Smooth muscle cell (in vitro differentiated cells): Measurements from ENCODE around the gene UGT1A5. TPM values are rescaled to one million over a fixed set of nuclear protein-coding genes. Genes with fewer than 3 reads are reported as not detected.

Experiments
- DNase-seq: peaks from one replicate; lab custom pipeline; 2025; ENCODE audit not compliant: unreplicated experiment; lab: John Stamatoyannopoulos, UW
- H2AFZ ChIP-seq: fragments of 200-600 bp; sonication (generic); 2 replicates; pipeline ENCODE4 v1.6.0; 2016; ENCODE audit warnings: antibody characterized with exemption, low read depth, mild to moderate bottlenecking
- H3F3A ChIP-seq: fragments of 200-600 bp; sonication (generic); 2 replicates; pipeline ENCODE4 v1.6.0; 2017; ENCODE audit warnings: antibody characterized with exemption, low read depth
- H3K27ac ChIP-seq: fragments of 200-600 bp; sonication (generic); 2 replicates; pipeline ENCODE4 v1.5.1; 2016; ENCODE audit warnings: low read depth, mild to moderate bottlenecking
- H3K27me3 ChIP-seq: fragments of 200-600 bp; sonication (generic); 2 replicates; pipeline ENCODE4 v1.6.1; 2016; ENCODE audit warnings: low read depth, mild to moderate bottlenecking
- H3K36me3 ChIP-seq: fragments of 200-600 bp; sonication (generic); 2 replicates; pipeline ENCODE4 v1.5.1; 2016; ENCODE audit warnings: low read depth
- H3K4me1 ChIP-seq: fragments of 200-600 bp; sonication (generic); 2 replicates; pipeline ENCODE4 v1.5.1; 2016; ENCODE audit warnings: low read depth
- H3K4me2 ChIP-seq: fragments of 200-600 bp; sonication (generic); 2 replicates; pipeline ENCODE4 v1.6.0; 2016; ENCODE audit warnings: mild to moderate bottlenecking
- H3K4me3 ChIP-seq: fragments of 200-600 bp; sonication (generic); 2 replicates; pipeline ENCODE4 v1.5.1; 2016; ENCODE audit warnings: mild to moderate bottlenecking
- H3K79me2 ChIP-seq: fragments of 200-600 bp; sonication (generic); 2 replicates; pipeline ENCODE4 v1.6.0; 2016; ENCODE audit warnings: low read depth, mild to moderate bottlenecking
- H3K9ac ChIP-seq: fragments of 200-600 bp; sonication (generic); 2 replicates; pipeline ENCODE4 v1.6.0; 2016; ENCODE audit warnings: low read depth
- H3K9me3 ChIP-seq: fragments of 200-600 bp; sonication (generic); replicated peaks from 2 replicates; pipeline ENCODE4 v1.5.1; 2016; ENCODE audit warnings: low read depth
- H4K20me1 ChIP-seq: fragments of 200-600 bp; sonication (generic); 2 replicates; pipeline ENCODE4 v1.6.0; 2016; ENCODE audit warnings: low read depth
- CTCF ChIP-seq: fragments of 200-600 bp; sonication (generic); IDR thresholded peaks from 2 replicates; pipeline ENCODE4 v1.5.1; 2017; ENCODE audit warnings: borderline replicate concordance, mild to moderate bottlenecking, antibody characterized with exemption; ENCODE audit not compliant: insufficient read depth, poor library complexity, severe bottlenecking
- WGBS: methylation state at CpG from one replicate; pipeline ENCODE4 v1.1.7; 2016; ENCODE audit warnings: low lambda C conversion rate; 5-methylcytosine and 5-hydroxymethylcytosine counted together
- polyA plus RNA-seq: library from polyadenylated mRNA; unstranded; fragments of >200 nt; fragmentation: Nextera tagmentation; extraction: Ambion mirVana; gene quantifications from 2 replicates; pipeline ENCODE4 v1.2.1, GENCODE V29; 2016
- total RNA-seq: library from RNA; depleted of rRNA; stranded (reverse); fragments of >200 nt; gene quantifications from 2 replicates; pipeline ENCODE4 v1.2.3, GENCODE V29; 2014

UGT1A5 gene
- total and polyA plus RNA-seq, 2 experiments from 2014 or later, result not detected

GRCh38 chr2:233681521-233682099 is 31.1 kb upstream of the UGT1A5 start, which contains the start of gene UGT1A7:
TSS of gene UGT1A7 (plus strand) at chr2:233681901. CDS start at chr2:233681938, 37 bp downstream.
- H3K9me3 ChIP-seq, result no peaks in the 10 kb centered on the region
- H3K4me3 ChIP-seq, result no peak within 1 kb of the TSS
- DNase-seq, result no peak
- H3K4me1 ChIP-seq, result no peaks in the 10 kb centered on the region
- H3K4me2 ChIP-seq, result no peak within 1 kb of the TSS
- no peak within 1 kb of the TSS for H3K27ac ChIP-seq
- no peaks in the 10 kb centered on the region for H3K27me3 ChIP-seq
- 89% methylated on average over 5 of the region's 5 CpGs for WGBS
- no peaks in the 10 kb centered on the region for H3K79me2 ChIP-seq
- H2AFZ ChIP-seq, result no peak within 1 kb of the TSS
- H3K36me3 ChIP-seq, result no peaks in the 10 kb centered on the region
- TF ChIP-seq CTCF, result no peak
- no peaks in the 10 kb centered on the region for H4K20me1 ChIP-seq
- H3F3A ChIP-seq, result no peaks in the 10 kb centered on the region
- no peak within 1 kb of the TSS for H3K9ac ChIP-seq

- no peaks in the 10 kb centered on the region for H3F3A ChIP-seq
- no peak for DNase-seq
- no peak overlapping the region for H3K9ac ChIP-seq
- H3K27ac ChIP-seq, result no peak overlapping the region
- no peak for TF ChIP-seq CTCF
- no peaks in the 10 kb centered on the region for H3K36me3 ChIP-seq
- no peaks in the 10 kb centered on the region for H3K9me3 ChIP-seq
- H3K27me3 ChIP-seq, result no peaks in the 10 kb centered on the region
- no peak overlapping the region for H3K4me2 ChIP-seq
- no peak overlapping the region for H2AFZ ChIP-seq
- H3K4me1 ChIP-seq, result no peaks in the 10 kb centered on the region
- H4K20me1 ChIP-seq, result no peaks in the 10 kb centered on the region
- WGBS, result 90% methylated on average over 1 of the region's 1 CpG
- no peak overlapping the region for H3K4me3 ChIP-seq
- no peaks in the 10 kb centered on the region for H3K79me2 ChIP-seq
These were observed 28.1 kb upstream of the UGT1A5 start for GRCh38 chr2:233684640-233685039.

GRCh38 chr2:233686928-233687327 is 25.8 kb upstream of the UGT1A5 start:
- Histone ChIP-seq H3F3A (no peaks in the 10 kb centered on the region), H2AFZ (no peak overlapping the region), H3K36me3 (no peaks in the 10 kb centered on the region), H4K20me1 (no peaks in the 10 kb centered on the region), H3K4me3 (no peak overlapping the region), H3K4me2 (no peak overlapping the region), H3K4me1 (no peaks in the 10 kb centered on the region), H3K9me3 (no peaks in the 10 kb centered on the region), H3K27ac (no peak overlapping the region), H3K79me2 (no peaks in the 10 kb centered on the region), H3K9ac (no peak overlapping the region), H3K27me3 (no peaks in the 10 kb centered on the region)
- TF ChIP-seq CTCF, result no peak
- WGBS, result 93% methylated on average over 5 of the region's 5 CpGs
- DNase-seq, result no peak

- 84% methylated on average over 5 of the region's 5 CpGs for WGBS
- Histone ChIP-seq H3K27ac (no peak overlapping the region), H3K9ac (no peak overlapping the region), H3K4me3 (no peak overlapping the region), H3F3A (no peaks in the 10 kb centered on the region), H3K27me3 (no peaks in the 10 kb centered on the region), H3K4me1 (no peaks in the 10 kb centered on the region), H3K36me3 (no peaks in the 10 kb centered on the region), H3K79me2 (no peaks in the 10 kb centered on the region), H4K20me1 (no peaks in the 10 kb centered on the region), H3K9me3 (no peaks in the 10 kb centered on the region), H3K4me2 (no peak overlapping the region), H2AFZ (no peak overlapping the region)
- no peak for DNase-seq
- no peak for TF ChIP-seq CTCF
These were observed 24.4 kb upstream of the UGT1A5 start for GRCh38 chr2:233688341-233688740.
